ENCODE data around the gene KCTD16.

Gene KCTD16

GRCh38 chr5:144191531-144191930 is 20.9 kb downstream of the KCTD16 start:
- no peaks in the 10 kb centered on the region for H3K27me3 ChIP-seq (ENCODE audit: insufficient read depth, low read length, poor library complexity, severe bottlenecking)
- peaks cover 62% of the 10 kb centered on the region for H3K4me1 ChIP-seq (ENCODE audit: insufficient read depth, low read length, poor library complexity, severe bottlenecking)
- no peaks in the 10 kb centered on the region for H3K79me2 ChIP-seq (ENCODE audit: insufficient read depth, low read length)
- H3K4me3 ChIP-seq (ENCODE audit: low read length, poor library complexity, severe bottlenecking), result peak overlapping the region; percentile 68
- H4K20me1 ChIP-seq (ENCODE audit: insufficient read depth, low read length, poor library complexity, severe bottlenecking), result no peaks in the 10 kb centered on the region
- peak overlapping the region; percentile 68 for H3K9ac ChIP-seq (ENCODE audit: low read depth, low read length, poor library complexity, severe bottlenecking)
- no peaks in the 10 kb centered on the region for H3K9me2 ChIP-seq (replicated peaks; ENCODE audit: low read depth, low read length)
- H3K4me2 ChIP-seq (ENCODE audit: low read depth, low read length, poor library complexity, severe bottlenecking), result peak overlapping the region; percentile 86
- peak overlapping the region; percentile 98 for H2AFZ ChIP-seq (ENCODE audit: low read length)
- H3F3A ChIP-seq (ENCODE audit: low read depth), result peaks cover 14% of the 10 kb centered on the region
- H3K36me3 ChIP-seq (ENCODE audit: insufficient read depth, low read length), result no peaks in the 10 kb centered on the region
- no peaks in the 10 kb centered on the region for H3K9me3 ChIP-seq (ENCODE audit: insufficient read depth, low read depth, low read length)
- TF ChIP-seq CTCF (conservative IDR thresholded peaks at IDR 0.05; ENCODE audit: low read length) (no peak), EZH2phosphoT487 (IDR thresholded peaks at IDR 0.05; ENCODE audit: borderline replicate concordance) (no peak)

GRCh38 chr5:144191998-144192397 is 21.3 kb downstream of the KCTD16 start:
- H3K4me1 ChIP-seq (ENCODE audit: insufficient read depth, low read length, poor library complexity, severe bottlenecking), result peaks cover 62% of the 10 kb centered on the region
- H3K36me3 ChIP-seq (ENCODE audit: insufficient read depth, low read length), result no peaks in the 10 kb centered on the region
- peak overlapping the region; percentile 68 for H3K9ac ChIP-seq (ENCODE audit: low read depth, low read length, poor library complexity, severe bottlenecking)
- no peaks in the 10 kb centered on the region for H3K79me2 ChIP-seq (ENCODE audit: insufficient read depth, low read length)
- peaks cover 14% of the 10 kb centered on the region for H3F3A ChIP-seq (ENCODE audit: low read depth)
- H4K20me1 ChIP-seq (ENCODE audit: insufficient read depth, low read length, poor library complexity, severe bottlenecking), result no peaks in the 10 kb centered on the region
- TF ChIP-seq EZH2phosphoT487 (IDR thresholded peaks at IDR 0.05; ENCODE audit: borderline replicate concordance), result no peak
- TF ChIP-seq CTCF (conservative IDR thresholded peaks at IDR 0.05; ENCODE audit: low read length), result peak; percentile 76
- H3K9me2 ChIP-seq (replicated peaks; ENCODE audit: low read depth, low read length), result no peaks in the 10 kb centered on the region
- H3K27me3 ChIP-seq (ENCODE audit: insufficient read depth, low read length, poor library complexity, severe bottlenecking), result no peaks in the 10 kb centered on the region
- peak overlapping the region; percentile 68 for H3K4me3 ChIP-seq (ENCODE audit: low read length, poor library complexity, severe bottlenecking)
- peak overlapping the region; percentile 98 for H2AFZ ChIP-seq (ENCODE audit: low read length)
- H3K4me2 ChIP-seq (ENCODE audit: low read depth, low read length, poor library complexity, severe bottlenecking), result peak overlapping the region; percentile 86
- no peaks in the 10 kb centered on the region for H3K9me3 ChIP-seq (ENCODE audit: insufficient read depth, low read depth, low read length)

- Histone ChIP-seq H4K20me1 (ENCODE audit: insufficient read depth, low read length, poor library complexity, severe bottlenecking) (no peaks in the 10 kb centered on the region), H3K4me3 (ENCODE audit: low read length, poor library complexity, severe bottlenecking) (no peak overlapping the region), H3F3A (ENCODE audit: low read depth) (peaks cover 14% of the 10 kb centered on the region), H3K9me2 (replicated peaks; ENCODE audit: low read depth, low read length) (no peaks in the 10 kb centered on the region), H2AFZ (ENCODE audit: low read length) (peak overlapping the region; percentile 58; the same call in 1 of the 2 replicates), H3K9me3 (ENCODE audit: insufficient read depth, low read depth, low read length) (no peaks in the 10 kb centered on the region), H3K27me3 (ENCODE audit: insufficient read depth, low read length, poor library complexity, severe bottlenecking) (no peaks in the 10 kb centered on the region), H3K36me3 (ENCODE audit: insufficient read depth, low read length) (no peaks in the 10 kb centered on the region), H3K9ac (ENCODE audit: low read depth, low read length, poor library complexity, severe bottlenecking) (no peak overlapping the region), H3K4me2 (ENCODE audit: low read depth, low read length, poor library complexity, severe bottlenecking) (peak overlapping the region; percentile 86), H3K4me1 (ENCODE audit: insufficient read depth, low read length, poor library complexity, severe bottlenecking) (peaks cover 56% of the 10 kb centered on the region), H3K79me2 (ENCODE audit: insufficient read depth, low read length) (no peaks in the 10 kb centered on the region)
- TF ChIP-seq CTCF (conservative IDR thresholded peaks at IDR 0.05; ENCODE audit: low read length) (no peak), EZH2phosphoT487 (IDR thresholded peaks at IDR 0.05; ENCODE audit: borderline replicate concordance) (no peak)
Observed at GRCh38 chr5:144192661-144193060, 22.0 kb downstream of the KCTD16 start.

Measured in Loucy (cell line).